Endothelial cell (in vitro differentiated cells): Measurements from ENCODE around the gene GLT6D1. TPM values are rescaled to one million over a fixed set of nuclear protein-coding genes. Genes with fewer than 3 reads are reported as not detected.

Experiments used
- DNase-seq: peaks from one replicate; pipeline ENCODE4 v3.0.0; 2021; ENCODE audit warnings: low spot score
- H3K27ac Mint-ChIP-seq: one replicate; pipeline ENCODE4 v1.8.0; 2021; ENCODE audit warnings: mixed read lengths, inconsistent platforms; ENCODE audit not compliant: unreplicated experiment
- H3K27me3 Mint-ChIP-seq: one replicate; pipeline ENCODE4 v1.8.0; 2021; ENCODE audit warnings: mild to moderate bottlenecking, moderate library complexity, mixed read lengths, inconsistent platforms; ENCODE audit not compliant: unreplicated experiment
- H3K36me3 Mint-ChIP-seq: one replicate; pipeline ENCODE4 v1.8.0; 2021; ENCODE audit warnings: mild to moderate bottlenecking, low read depth, mixed read lengths, inconsistent platforms; ENCODE audit not compliant: unreplicated experiment
- H3K4me1 Mint-ChIP-seq: one replicate; pipeline ENCODE4 v1.8.0; 2021; ENCODE audit warnings: mild to moderate bottlenecking, mixed read lengths, inconsistent platforms; ENCODE audit not compliant: unreplicated experiment
- H3K4me3 Mint-ChIP-seq: one replicate; pipeline ENCODE4 v1.8.0; 2021; ENCODE audit warnings: mild to moderate bottlenecking, mixed read lengths, inconsistent platforms; ENCODE audit not compliant: unreplicated experiment
- H3K9me3 Mint-ChIP-seq: one replicate; pipeline ENCODE4 v1.8.0; 2021; ENCODE audit warnings: mixed read lengths, inconsistent platforms; ENCODE audit not compliant: unreplicated experiment
- CTCF ChIP-seq: fragments of 200-600 bp; sonication (generic); IDR thresholded peaks from one replicate; pipeline ENCODE4 v1.5.0; 2021; ENCODE audit warnings: antibody characterized with exemption; ENCODE audit not compliant: unreplicated experiment
- total RNA-seq: library from RNA; stranded (reverse); fragmentation: NEBNext Ultra II Directional; extraction: Animal tissue kit (Norgen Biotek cat#: 25700); gene quantifications from one replicate; pipeline ENCODE4 v1.2.1, GENCODE V29; 2021; ENCODE audit not compliant: unreplicated experiment

The GLT6D1 gene
- total RNA-seq, 1 donor from 2014 or later, result not detected

GRCh38 chr9:135604437-135605237 is 34.7 kb downstream of the GLT6D1 start:
- no peaks in the 10 kb centered on the region for H3K4me1 Mint-ChIP-seq
- H3K36me3 Mint-ChIP-seq, result no peaks in the 10 kb centered on the region
- DNase-seq, result no peak
- H3K4me3 Mint-ChIP-seq, result no peak overlapping the region
- no peak for TF ChIP-seq CTCF
- no peaks in the 10 kb centered on the region for H3K9me3 Mint-ChIP-seq
- H3K27ac Mint-ChIP-seq, result no peak overlapping the region
- H3K27me3 Mint-ChIP-seq, result peaks cover 5% of the 10 kb centered on the region

- Mint-ChIP-seq H3K4me1 (no peaks in the 10 kb centered on the region), H3K27ac (no peak overlapping the region), H3K36me3 (no peaks in the 10 kb centered on the region), H3K4me3 (no peak overlapping the region), H3K9me3 (no peaks in the 10 kb centered on the region), H3K27me3 (peaks cover 3% of the 10 kb centered on the region)
- peak; percentile 59 for DNase-seq
- TF ChIP-seq CTCF, result peak; percentile 94
Observed at GRCh38 chr9:135602789-135603481, 36.4 kb downstream of the GLT6D1 start.

GRCh38 chr9:135601988-135602387 is 37.4 kb downstream of the GLT6D1 start:
- no peak for DNase-seq
- no peaks in the 10 kb centered on the region for H3K4me1 Mint-ChIP-seq
- no peak overlapping the region for H3K27ac Mint-ChIP-seq

GRCh38 chr9:135600296-135600817 is 39.0 kb downstream of the GLT6D1 start:
- DNase-seq, result no peak
- no peak overlapping the region for H3K27ac Mint-ChIP-seq
- no peaks in the 10 kb centered on the region for H3K9me3 Mint-ChIP-seq
- no peaks in the 10 kb centered on the region for H3K36me3 Mint-ChIP-seq
- no peaks in the 10 kb centered on the region for H3K27me3 Mint-ChIP-seq
- no peak overlapping the region for H3K4me3 Mint-ChIP-seq
- no peaks in the 10 kb centered on the region for H3K4me1 Mint-ChIP-seq
- no peak for TF ChIP-seq CTCF

More at GRCh38 chr9:135601988-135602387, 37.4 kb downstream of the GLT6D1 start:
- no peak for TF ChIP-seq CTCF
- H3K9me3 Mint-ChIP-seq, result no peaks in the 10 kb centered on the region
- H3K36me3 Mint-ChIP-seq, result no peaks in the 10 kb centered on the region
- H3K27me3 Mint-ChIP-seq, result peaks cover 3% of the 10 kb centered on the region
- H3K4me3 Mint-ChIP-seq, result no peak overlapping the region

GRCh38 chr9:135596211-135596610 is 43.1 kb downstream of the GLT6D1 start:
- Mint-ChIP-seq H3K4me3 (no peak overlapping the region), H3K27me3 (no peaks in the 10 kb centered on the region), H3K36me3 (no peaks in the 10 kb centered on the region), H3K9me3 (no peaks in the 10 kb centered on the region), H3K27ac (no peak overlapping the region), H3K4me1 (no peaks in the 10 kb centered on the region)
- no peak for TF ChIP-seq CTCF
- DNase-seq, result no peak
